GM12878 (cell line): ENCODE results near the gene CRYL1. TPM values are rescaled to one million over a fixed set of nuclear protein-coding genes. Genes with fewer than 3 reads are reported as not detected.

Experiments used
- ATAC-seq: fragments of 200-7000 bp; cut with Tn5 transposase; 3 replicates; pipeline ENCODE4 v1.9.1; 2020; ENCODE audit warnings: mild to moderate bottlenecking, moderate library complexity
- BruUV-seq: library from RNA; stranded (reverse); fragments of 400-500 nt; replicated peaks from 2 replicates; lab custom pipeline; 2021; lab: Mats Ljungman, UMichigan
- CTCF ChIA-PET: fragments of 300-600 bp; sonication (Branson Sonifier 250); formaldehyde crosslinking; extraction: SDS; loops from one replicate; lab custom pipeline; 2021; ENCODE audit warnings: inconsistent platforms; lab: Yijun Ruan, JAX
- POLR2A ChIA-PET: fragments of 350-600 bp; formaldehyde crosslinking; extraction: SDS; loops from one replicate; lab custom pipeline; 2021; ENCODE audit warnings: inconsistent platforms; lab: Charles Lee
- RAD21 ChIA-PET: fragments of 300-600 bp; sonication (Branson Sonifier 250); formaldehyde crosslinking; loops from one replicate; lab custom pipeline; 2023; ENCODE audit warnings: antibody characterized with exemption; ENCODE audit not compliant: unreplicated experiment; lab: Charles Lee
- SMC1A ChIA-PET: fragments of 300-600 bp; sonication (Branson Sonifier 250); formaldehyde crosslinking; loops from one replicate; lab custom pipeline; 2023; ENCODE audit not compliant: unreplicated experiment, uncharacterized antibody; lab: Charles Lee
- DNase-seq: peaks from one replicate; pipeline ENCODE4 v3.0.0-alpha.2; 2011; ENCODE audit warnings: low read depth, low spot score
- FAIRE-seq: peaks from 3 replicates; lab custom pipeline; 2011; peaks lifted over from hg19 to GRCh38; lab: Jason Lieb, UNC
- H2AFZ ChIP-seq: 2 replicates; pipeline ENCODE4 v1.6.0; 2011; ENCODE audit warnings: low read depth, low read length, control low read depth; ENCODE audit not compliant: control insufficient read depth
- H3K27ac ChIP-seq: 2 replicates; pipeline ENCODE4 v1.5.1; 2011; ENCODE audit warnings: control low read depth; ENCODE audit not compliant: control insufficient read depth, insufficient read depth
- H3K27me3 ChIP-seq, 2 experiments: replicated peaks in 1 of 2; 2 replicates each; pipeline versions ENCODE4 v1.6.0 to v1.6.1; 2011; ENCODE audit warnings: low read length in 1 of 2; ENCODE audit not compliant: control insufficient read depth in 2 of 2, insufficient read depth in 2 of 2
- H3K36me3 ChIP-seq, 2 experiments: 2 replicates each; pipeline ENCODE4 v1.5.1; 2011; ENCODE audit warnings: low read length in 1 of 2; ENCODE audit not compliant: control insufficient read depth in 2 of 2, insufficient read depth in 2 of 2
- H3K4me1 ChIP-seq: 2 replicates; pipeline ENCODE4 v1.6.1; 2011; ENCODE audit warnings: mild to moderate bottlenecking, low read length, moderate library complexity, mixed read lengths; ENCODE audit not compliant: control insufficient read depth, insufficient read depth
- H3K4me2 ChIP-seq: 2 replicates; pipeline ENCODE4 v1.6.0; 2011; ENCODE audit warnings: control low read depth; ENCODE audit not compliant: control insufficient read depth, insufficient read depth
- H3K4me3 ChIP-seq: fragments of 200-600 bp; sonication (generic); 2 replicates; pipeline ENCODE4 v1.5.1; 2016
- H3K79me2 ChIP-seq: 2 replicates; pipeline ENCODE4 v1.6.0; 2011; ENCODE audit warnings: low read length; ENCODE audit not compliant: control insufficient read depth, insufficient read depth
- H3K9ac ChIP-seq: 2 replicates; pipeline ENCODE4 v1.8.0; 2011; ENCODE audit warnings: low read length, control low read depth, mixed read lengths; ENCODE audit not compliant: control insufficient read depth, insufficient read depth
- H3K9me3 ChIP-seq: replicated peaks from 3 replicates; pipeline ENCODE4 v1.5.1; 2011; ENCODE audit warnings: mild to moderate bottlenecking, low read length; ENCODE audit not compliant: control insufficient read depth, insufficient read depth
- H4K20me1 ChIP-seq: 2 replicates; pipeline ENCODE4 v1.6.0; 2011; ENCODE audit not compliant: control insufficient read depth, insufficient read depth
- ESRRA ChIP-seq: IDR thresholded peaks from 2 replicates; pipeline ENCODE4 v1.6.1; 2012; ENCODE audit warnings: mild to moderate bottlenecking, low read length, improper control_type of control experiment
- KAT2A ChIP-seq: conservative IDR thresholded peaks from 2 replicates; pipeline ENCODE4 v1.6.1; 2011; ENCODE audit warnings: low read depth, low read length; ENCODE audit not compliant: control insufficient read depth
- KLF5 ChIP-seq: fragments of 450-650 bp; IDR thresholded peaks from 2 replicates; pipeline ENCODE4 v1.6.1; 2014; ENCODE audit warnings: mild to moderate bottlenecking; ENCODE audit not compliant: partially characterized antibody
- NBN ChIP-seq: fragments of 450-650 bp; IDR thresholded peaks from 2 replicates; pipeline ENCODE4 v1.6.1; 2016
- NRF1 ChIP-seq: conservative IDR thresholded peaks from 2 replicates; pipeline ENCODE4 v1.6.1; 2011; ENCODE audit warnings: mild to moderate bottlenecking, low read depth, low read length, improper control_type of control experiment
- PAX8 ChIP-seq: fragments of 450-650 bp; IDR thresholded peaks from 2 replicates; pipeline ENCODE4 v1.6.1; 2017; ENCODE audit warnings: mild to moderate bottlenecking, moderate library complexity
- PRDM15 ChIP-seq: fragments of 450-650 bp; formaldehyde crosslinking; IDR thresholded peaks from 2 replicates; pipeline ENCODE4 v1.4.0; 2020; ENCODE audit warnings: mild to moderate bottlenecking, moderate library complexity
- ZZZ3 ChIP-seq: IDR thresholded peaks from 2 replicates; pipeline ENCODE4 v1.6.1; 2011; ENCODE audit warnings: low read depth; ENCODE audit not compliant: control insufficient read depth, insufficient read length
- in situ Hi-C: fragments of 300-500 bp; cut with MboI; formaldehyde crosslinking; loops from 9 replicates; pipeline ENCODE4 v1.14.3; 2018; ENCODE audit warnings: mixed read lengths
- intact Hi-C: fragments of 100-400 bp; cut with micrococcal nuclease; formaldehyde crosslinking; loops from one replicate; pipeline ENCODE4 v1.14.2; 2022; ENCODE audit not compliant: unreplicated experiment
- polyA plus RNA-seq, 11 experiments: library from polyadenylated mRNA; depleted of rRNA in 4 of 11; unstranded in 6 of 11; stranded (reverse) in 5 of 11; fragments of >200 nt; fragmentation: Nextera tagmentation in 4 of 11; fragmentation: Illumina TruSeq in 1 of 11; extraction: Ambion mirVana in 4 of 11; extraction: Trizol in 1 of 11; gene quantifications; 1 replicate in 1 of 11; 2 replicates in 10 of 11; pipeline versions ENCODE4 v1.2.1 to v1.2.3, GENCODE V29; 2011 to 2016; ENCODE audit warnings: inconsistent platforms in 2 of 11, missing spikeins in 2 of 11, low read depth in 1 of 11
- total RNA-seq, 4 experiments: library from RNA; depleted of rRNA in 3 of 4; stranded (reverse); fragments of >200 nt in 3 of 4; fragmentation: Illumina TruSeq in 1 of 4; extraction: Trizol in 1 of 4; gene quantifications; 2 replicates each; pipeline versions ENCODE4 v1.2.1 to v1.2.3, GENCODE V29; 2013 to 2021

CRYL1 gene
- total and polyA plus RNA-seq, 10 of the 15 experiments (the other 5 are each of a cell fraction or from before 2014, with no cell fraction given) = 5.5 to 36.7 (median 12.2) TPM

GRCh38 chr13:20446900-20447299 lies 78.8 kb downstream of the CRYL1 start:
- no peak for DNase-seq
- ChIA-PET POLR2A (no interaction called here), SMC1A (interaction anchor here (0.9 kb wide), 1 partner anchor 34 kb away, joined by 3 read pairs; no protein-coding TSS in a partner anchor), RAD21 (no interaction called here), CTCF (interaction anchor here (0.6 to 2.0 kb wide), 2 partner anchors 10 to 35 kb away, joined by 3 to 4 read pairs; no protein-coding TSS in a partner anchor)
- Histone ChIP-seq H3K27ac (no peak overlapping the region), H3K79me2 (no peaks in the 10 kb centered on the region), H3K4me3 (no peak overlapping the region), H3K27me3 (no peaks in the 10 kb centered on the region), H4K20me1 (no peaks in the 10 kb centered on the region), H2AFZ (no peak overlapping the region), H3K9me3 (peaks cover 2% of the 10 kb centered on the region; the same call in 2 of the 3 replicates), H3K4me2 (no peak overlapping the region), H3K4me1 (peaks cover 8% of the 10 kb centered on the region; the same call in 1 of the 2 replicates), H3K9ac (no peak overlapping the region), H3K36me3 (no peaks in the 10 kb centered on the region)
- no TSS peak for BruUV-seq
- in situ Hi-C loops = no loop called here
- no peak for FAIRE-seq
- no peak for TF ChIP-seq NRF1
- TF ChIP-seq ESRRA = no peak
- no peak for TF ChIP-seq KLF5
- TF ChIP-seq ZZZ3 = no peak
- TF ChIP-seq PAX8 = no peak
- TF ChIP-seq PRDM15 (CRISPR knock-in tag) = no peak
- no peak for TF ChIP-seq KAT2A
- no peak for TF ChIP-seq NBN
- no peak for ATAC-seq
- intact Hi-C loops = no loop called here
